ENCODE results near the gene SNX25. TPM values are rescaled to one million over a fixed set of nuclear protein-coding genes. Genes with fewer than 3 reads are reported as not detected.

Gene SNX25
- total RNA-seq, 1 experiment from 2014 or later, result 16.7 TPM

DNA sequence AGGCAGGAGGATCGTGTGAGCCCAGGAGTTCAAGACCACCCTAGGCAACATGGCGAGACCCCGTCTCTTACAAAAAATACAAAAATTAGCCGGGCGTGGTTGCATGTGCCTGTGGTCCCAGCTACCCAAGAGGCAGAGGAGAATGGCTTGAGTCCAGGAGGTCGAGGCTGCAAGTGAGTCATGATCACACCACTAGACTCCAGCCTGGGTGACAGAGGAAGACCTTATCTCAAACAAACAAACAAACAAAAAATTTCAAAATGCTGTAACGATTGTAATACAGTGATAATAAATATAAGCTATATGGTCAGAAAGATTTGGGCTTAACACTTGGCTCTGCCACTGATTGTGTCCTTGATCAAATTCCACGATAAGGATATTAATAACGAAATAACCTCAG lies 42.2 kb upstream of the SNX25 start:
- intact Hi-C loops (cut with micrococcal nuclease; ENCODE audit: unreplicated experiment) (no loop called here), in situ Hi-C loops (cut with HindIII; ENCODE audit: low pct_unique_long_range_greater_than_20kb, low sequenced_read_pairs) (no loop called here)
- Histone ChIP-seq H3K27me3 (ENCODE audit: control insufficient read depth, insufficient read depth, low read length) (no peaks in the 10 kb centered on the region), H3K36me3 (ENCODE audit: control insufficient read depth, insufficient read depth, low read length) (peaks cover 4% of the 10 kb centered on the region), H3K4me3 (ENCODE audit: low read depth in 2 of 2, low read length in 2 of 2) (no peak overlapping the region), H3K4me1 (ENCODE audit: control insufficient read depth, insufficient read depth, low read length) (no peaks in the 10 kb centered on the region), H3K9me3 (ENCODE audit: control insufficient read depth, insufficient read depth, low read depth, low read length) (no peaks in the 10 kb centered on the region), H3K27ac (ENCODE audit: low read length) (no peak overlapping the region)
- ChIA-PET POLR2A (no interaction called here), CTCF (no interaction called here)
- TF ChIP-seq, protein P1, sequence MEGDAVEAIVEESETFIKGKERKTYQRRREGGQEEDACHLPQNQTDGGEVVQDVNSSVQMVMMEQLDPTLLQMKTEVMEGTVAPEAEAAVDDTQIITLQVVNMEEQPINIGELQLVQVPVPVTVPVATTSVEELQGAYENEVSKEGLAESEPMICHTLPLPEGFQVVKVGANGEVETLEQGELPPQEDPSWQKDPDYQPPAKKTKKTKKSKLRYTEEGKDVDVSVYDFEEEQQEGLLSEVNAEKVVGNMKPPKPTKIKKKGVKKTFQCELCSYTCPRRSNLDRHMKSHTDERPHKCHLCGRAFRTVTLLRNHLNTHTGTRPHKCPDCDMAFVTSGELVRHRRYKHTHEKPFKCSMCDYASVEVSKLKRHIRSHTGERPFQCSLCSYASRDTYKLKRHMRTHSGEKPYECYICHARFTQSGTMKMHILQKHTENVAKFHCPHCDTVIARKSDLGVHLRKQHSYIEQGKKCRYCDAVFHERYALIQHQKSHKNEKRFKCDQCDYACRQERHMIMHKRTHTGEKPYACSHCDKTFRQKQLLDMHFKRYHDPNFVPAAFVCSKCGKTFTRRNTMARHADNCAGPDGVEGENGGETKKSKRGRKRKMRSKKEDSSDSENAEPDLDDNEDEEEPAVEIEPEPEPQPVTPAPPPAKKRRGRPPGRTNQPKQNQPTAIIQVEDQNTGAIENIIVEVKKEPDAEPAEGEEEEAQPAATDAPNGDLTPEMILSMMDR (IDR thresholded peaks at IDR 0.05), result no peak
- TF ChIP-seq SIN3A (IDR thresholded peaks at IDR 0.05; ENCODE audit: borderline replicate concordance, insufficient read depth, low read depth, low read length) (no peak), POLR2AphosphoS5 (IDR thresholded peaks at IDR 0.05; ENCODE audit: low read depth, low read length) (no peak), TCF7L2 (IDR thresholded peaks at IDR 0.05; ENCODE audit: low read depth, low read length) (no peak)
- TF ChIP-seq, protein P2, sequence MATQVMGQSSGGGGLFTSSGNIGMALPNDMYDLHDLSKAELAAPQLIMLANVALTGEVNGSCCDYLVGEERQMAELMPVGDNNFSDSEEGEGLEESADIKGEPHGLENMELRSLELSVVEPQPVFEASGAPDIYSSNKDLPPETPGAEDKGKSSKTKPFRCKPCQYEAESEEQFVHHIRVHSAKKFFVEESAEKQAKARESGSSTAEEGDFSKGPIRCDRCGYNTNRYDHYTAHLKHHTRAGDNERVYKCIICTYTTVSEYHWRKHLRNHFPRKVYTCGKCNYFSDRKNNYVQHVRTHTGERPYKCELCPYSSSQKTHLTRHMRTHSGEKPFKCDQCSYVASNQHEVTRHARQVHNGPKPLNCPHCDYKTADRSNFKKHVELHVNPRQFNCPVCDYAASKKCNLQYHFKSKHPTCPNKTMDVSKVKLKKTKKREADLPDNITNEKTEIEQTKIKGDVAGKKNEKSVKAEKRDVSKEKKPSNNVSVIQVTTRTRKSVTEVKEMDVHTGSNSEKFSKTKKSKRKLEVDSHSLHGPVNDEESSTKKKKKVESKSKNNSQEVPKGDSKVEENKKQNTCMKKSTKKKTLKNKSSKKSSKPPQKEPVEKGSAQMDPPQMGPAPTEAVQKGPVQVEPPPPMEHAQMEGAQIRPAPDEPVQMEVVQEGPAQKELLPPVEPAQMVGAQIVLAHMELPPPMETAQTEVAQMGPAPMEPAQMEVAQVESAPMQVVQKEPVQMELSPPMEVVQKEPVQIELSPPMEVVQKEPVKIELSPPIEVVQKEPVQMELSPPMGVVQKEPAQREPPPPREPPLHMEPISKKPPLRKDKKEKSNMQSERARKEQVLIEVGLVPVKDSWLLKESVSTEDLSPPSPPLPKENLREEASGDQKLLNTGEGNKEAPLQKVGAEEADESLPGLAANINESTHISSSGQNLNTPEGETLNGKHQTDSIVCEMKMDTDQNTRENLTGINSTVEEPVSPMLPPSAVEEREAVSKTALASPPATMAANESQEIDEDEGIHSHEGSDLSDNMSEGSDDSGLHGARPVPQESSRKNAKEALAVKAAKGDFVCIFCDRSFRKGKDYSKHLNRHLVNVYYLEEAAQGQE (IDR thresholded peaks at IDR 0.05; ENCODE audit: insufficient read depth in 1 of 2, low read depth in 2 of 2, low read length in 1 of 2), result no peak
- no peak for DNase-seq (ENCODE audit: low read depth, low spot score)
- no TSS peak for BruUV-seq (replicated peaks)
- ATAC-seq, result no peak

DNA sequence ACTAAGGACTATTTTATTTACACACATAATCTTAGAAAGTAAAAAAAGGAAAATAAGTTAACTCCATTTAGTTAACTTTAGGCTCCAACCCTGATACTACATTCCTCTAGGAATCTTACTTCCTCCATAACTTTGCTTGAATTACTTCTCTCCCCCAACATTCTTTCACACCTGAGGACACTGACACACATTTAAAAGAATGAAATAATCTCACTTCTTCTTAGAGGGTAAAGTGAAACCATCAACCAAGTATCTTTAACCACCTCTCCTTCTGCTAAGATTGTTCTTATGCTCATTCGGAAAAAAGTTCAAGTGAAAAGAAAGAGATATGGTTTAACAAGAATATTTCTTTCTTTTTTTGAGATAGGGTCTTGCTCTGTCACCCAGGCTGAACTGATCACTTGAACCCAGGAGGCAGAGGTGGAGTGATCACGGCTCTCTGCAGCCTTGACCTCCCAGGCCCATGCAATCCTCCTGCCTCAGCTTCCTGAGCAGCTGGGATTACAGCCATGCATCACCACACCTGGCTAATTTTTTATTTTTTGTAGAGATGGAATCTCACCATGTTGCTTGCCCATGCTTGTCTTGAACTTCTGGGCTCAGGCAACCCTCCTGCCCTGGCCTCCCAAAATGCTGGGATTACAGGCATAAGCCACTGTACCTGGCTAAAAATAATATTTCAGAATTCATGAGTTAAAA lies 37.9 kb upstream of the SNX25 start:
- H3K4me3 ChIP-seq (ENCODE audit: low read depth in 2 of 2, low read length in 2 of 2), result no peak overlapping the region
- CTCF ChIA-PET, result no interaction called here
- TF ChIP-seq, protein P2 (IDR thresholded peaks at IDR 0.05; ENCODE audit: insufficient read depth in 1 of 2, low read depth in 2 of 2, low read length in 1 of 2), result no peak
- TF ChIP-seq, protein P1 (IDR thresholded peaks at IDR 0.05), result no peak
- TF ChIP-seq TCF7L2 (IDR thresholded peaks at IDR 0.05; ENCODE audit: low read depth, low read length) (no peak), POLR2AphosphoS5 (IDR thresholded peaks at IDR 0.05; ENCODE audit: low read depth, low read length) (no peak)
- in situ Hi-C loops (cut with HindIII; ENCODE audit: low pct_unique_long_range_greater_than_20kb, low sequenced_read_pairs), result no loop called here
- no peak overlapping the region for H3K27ac ChIP-seq (ENCODE audit: low read length)
- no peaks in the 10 kb centered on the region for H3K9me3 ChIP-seq (ENCODE audit: control insufficient read depth, insufficient read depth, low read depth, low read length)
- peaks cover 5% of the 10 kb centered on the region for H3K36me3 ChIP-seq (ENCODE audit: control insufficient read depth, insufficient read depth, low read length)
- no peak for ATAC-seq
- H3K4me1 ChIP-seq (ENCODE audit: control insufficient read depth, insufficient read depth, low read length), result no peaks in the 10 kb centered on the region
- intact Hi-C loops (cut with micrococcal nuclease; ENCODE audit: unreplicated experiment), result no loop called here
- POLR2A ChIA-PET, result no interaction called here
- no TSS peak for BruUV-seq (replicated peaks)
- no peaks in the 10 kb centered on the region for H3K27me3 ChIP-seq (ENCODE audit: control insufficient read depth, insufficient read depth, low read length)
- DNase-seq (ENCODE audit: low read depth, low spot score), result no peak
